NCI-H1417 treated with DMSO at 0.1 percent for 48 hours (cell line): ENCODE measurements around the gene FBXL20.

ENCODE experiments used
- DNase-seq: peaks from one replicate; lab custom pipeline; 2025; lab: John Stamatoyannopoulos, UW

FBXL20 gene

GRCh38 chr17:39224778-39225307, 176.6 kb downstream of the FBXL20 start:
- no peak for DNase-seq

GRCh38 chr17:39223907-39224777, 177.3 kb downstream of the FBXL20 start:
- no peak for DNase-seq

- no peak for DNase-seq
These were observed 178.3 kb downstream of the FBXL20 start for GRCh38 chr17:39222866-39223834.

GRCh38 chr17:39222151-39222550, 179.3 kb downstream of the FBXL20 start:
- no peak for DNase-seq

- no peak for DNase-seq
These were observed 179.9 kb downstream of the FBXL20 start for GRCh38 chr17:39221572-39221971.

GRCh38 chr17:39219647-39220154, 181.7 kb downstream of the FBXL20 start:
- no peak for DNase-seq

GRCh38 chr17:39218906-39219305, 182.5 kb downstream of the FBXL20 start:
- no peak for DNase-seq

- no peak for DNase-seq
These were observed 183.6 kb downstream of the FBXL20 start for GRCh38 chr17:39217734-39218369.

GRCh38 chr17:39213852-39214251, 187.6 kb downstream of the FBXL20 start:
- DNase-seq: no peak

- DNase-seq: no peak
These were observed 188.5 kb downstream of the FBXL20 start for GRCh38 chr17:39212841-39213480.

- DNase-seq: no peak
These were observed 189.1 kb downstream of the FBXL20 start for GRCh38 chr17:39212195-39212810.

GRCh38 chr17:39210093-39210434, 191.4 kb downstream of the FBXL20 start:
- no peak for DNase-seq

GRCh38 chr17:39209317-39210092, 191.9 kb downstream of the FBXL20 start:
- DNase-seq: no peak

- DNase-seq: no peak
These were observed 192.5 kb downstream of the FBXL20 start for GRCh38 chr17:39208893-39209292.

- no peak for DNase-seq
These were observed 193.3 kb downstream of the FBXL20 start for GRCh38 chr17:39208136-39208535.

GRCh38 chr17:39205112-39205526, 196.3 kb downstream of the FBXL20 start:
- no peak for DNase-seq

GRCh38 chr17:39204245-39204644, 197.2 kb downstream of the FBXL20 start:
- DNase-seq: no peak
